Measurements from ENCODE around the gene CCDC40. TPM values are rescaled to one million over a fixed set of nuclear protein-coding genes. Genes with fewer than 3 reads are reported as not detected.

Gene CCDC40
- total and polyA plus RNA-seq, 2 of the 13 experiments (the other 11 are each of a cell fraction or from before 2014, with no cell fraction given) = 4.1 to 5.5 TPM

GRCh38 chr17:80068301-80069222 is 32.1 kb downstream of the CCDC40 start (continued):
- TF ChIP-seq HMGXB4 (CRISPR knock-in tag; IDR thresholded peaks at IDR 0.05; ENCODE audit: borderline replicate concordance in 1 of 2, low read depth in 1 of 2) (0 out of 4 replicates have a peak, but pooled peaks of 1 of the 2 experiments have one; percentile 39), ZNF205 (CRISPR knock-in tag; IDR thresholded peaks at IDR 0.05) (0 out of 2 replicates have a peak, but pooled peaks have one; percentile 11), ZNF350 (CRISPR knock-in tag; IDR thresholded peaks at IDR 0.05; ENCODE audit: borderline replicate concordance, low read depth) (peak; percentile 53), NPAS2 (CRISPR knock-in tag; IDR thresholded peaks at IDR 0.05; ENCODE audit: borderline replicate concordance) (no peak), ZBTB37 (CRISPR knock-in tag; IDR thresholded peaks at IDR 0.05) (peak; percentile 55; the same call in 1 of the 2 replicates), ZNF230 (CRISPR knock-in tag; IDR thresholded peaks at IDR 0.05) (no peak), HDAC2 (CRISPR knock-in tag; IDR thresholded peaks at IDR 0.05) (peak; percentile 74), DMAP1 (CRISPR knock-in tag; IDR thresholded peaks at IDR 0.05) (peak; percentile 44; the same call in 1 of the 2 replicates), NFE2 (CRISPR knock-in tag; IDR thresholded peaks at IDR 0.05) (no peak), ZNF7 (CRISPR knock-in tag; IDR thresholded peaks at IDR 0.05) (no peak), KDM5B (CRISPR knock-in tag; IDR thresholded peaks at IDR 0.05; ENCODE audit: borderline replicate concordance) (no peak), MED1 (CRISPR knock-in tag; IDR thresholded peaks at IDR 0.05) (peak; percentile 63; the same call in 1 of the 2 replicates), TBL1XR1 (IDR thresholded peaks at IDR 0.05; ENCODE audit: borderline replicate concordance, low read length, partially characterized antibody) (peak; percentile 50), DRAP1 (CRISPR knock-in tag; IDR thresholded peaks at IDR 0.05) (peak; percentile 17; the same call in 1 of the 2 replicates), MAX (IDR thresholded peaks at IDR 0.05) (peak; percentile 77), ZGPAT (CRISPR knock-in tag; IDR thresholded peaks at IDR 0.05) (peak; percentile 73; the same call in 1 of the 2 replicates), PITX1 (CRISPR knock-in tag; IDR thresholded peaks at IDR 0.05) (peak; percentile 63), TBX2 (CRISPR knock-in tag; IDR thresholded peaks at IDR 0.05; ENCODE audit: borderline replicate concordance) (peak; percentile 76; the same call in 1 of the 2 replicates), ZNF232 (CRISPR knock-in tag; IDR thresholded peaks at IDR 0.05; ENCODE audit: borderline replicate concordance) (no peak), TARDBP (CRISPR knock-in tag; IDR thresholded peaks at IDR 0.05) (peak; percentile 49; the same call in 1 of the 2 replicates), UBTF (CRISPR knock-in tag; IDR thresholded peaks at IDR 0.05) (peak; percentile 62; the same call in 1 of the 2 replicates)
